GM18907 (cell line): ENCODE measurements around the gene FAM222B.
"Not testable (repeated sequence)": the region's sequence is repeated elsewhere in the genome, so short reads cannot be mapped to it uniquely, and the experiment has no call there.

Source experiments
- ATAC-seq: cut with Tn5 transposase; IDR thresholded peaks from one replicate; pipeline ENCODE4 v1.9.1; 2021; ENCODE audit warnings: mild to moderate bottlenecking, moderate library complexity; ENCODE audit not compliant: unreplicated experiment

FAM222B gene

DNA sequence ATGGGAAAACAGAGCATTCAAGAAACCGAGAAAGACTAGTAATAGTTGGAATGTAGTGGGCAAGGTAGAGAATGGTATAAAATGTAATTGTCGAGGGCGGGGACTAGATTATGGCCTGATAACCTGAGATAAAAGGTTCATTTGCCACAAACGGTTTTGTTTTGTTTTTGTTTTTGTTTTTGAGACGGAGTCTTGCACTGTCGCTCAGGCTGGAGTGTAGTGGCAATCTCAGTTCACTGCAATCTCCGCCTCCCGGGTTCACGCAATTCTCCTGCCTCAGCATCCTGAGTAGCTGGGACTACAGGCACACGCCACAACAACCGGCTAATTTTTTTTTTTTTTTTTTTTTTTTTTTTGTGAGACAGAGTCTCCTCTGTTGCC lies 112.7 kb downstream of the FAM222B start:
- no peak for ATAC-seq

DNA sequence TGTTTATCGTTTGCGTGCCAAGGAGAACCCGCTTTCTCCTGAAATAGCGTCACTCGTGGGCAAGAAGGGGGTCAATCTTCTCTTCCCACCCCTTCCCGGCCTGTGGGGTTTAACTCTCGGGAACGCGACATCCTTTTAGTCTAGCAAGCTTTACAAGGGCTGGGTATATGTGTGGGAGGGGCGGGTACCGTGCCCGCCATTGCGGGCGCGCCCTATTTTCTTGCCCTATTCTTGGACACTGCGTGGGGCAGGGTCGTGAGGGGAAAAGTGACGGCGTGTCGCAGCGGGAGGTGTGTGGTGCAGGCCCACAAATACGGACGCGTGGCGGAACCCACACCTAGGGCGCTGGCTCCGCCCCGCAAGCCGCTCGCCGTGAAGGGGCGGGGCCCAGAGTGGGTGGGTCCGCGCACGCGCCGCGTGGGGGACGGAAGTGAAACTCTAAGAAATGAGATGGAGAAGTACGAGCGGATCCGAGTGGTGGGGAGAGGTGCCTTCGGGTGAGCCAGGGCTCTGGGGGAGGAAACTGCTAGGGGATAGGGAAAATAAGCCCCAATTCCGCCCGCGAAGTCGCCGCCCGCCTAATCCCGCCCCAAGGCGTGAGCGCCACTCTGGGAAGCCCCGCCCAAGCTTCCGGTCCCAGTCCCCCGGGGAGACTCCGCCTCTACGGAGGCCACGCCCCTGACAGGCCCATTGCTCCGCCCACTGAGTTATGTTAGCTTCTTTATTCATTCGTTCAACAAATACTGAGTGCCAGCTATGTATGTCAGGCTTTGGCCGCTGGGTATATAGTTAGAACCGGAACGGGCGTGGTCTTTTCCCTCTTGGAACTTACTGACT lies 114.0 kb downstream of the FAM222B start, which contains the start of gene NEK8:
TSS of gene NEK8 (plus strand) at position 425 of the 837 bp plus-strand sequence. CDS start at position 451, 26 bp downstream.
- peak; percentile 39 for ATAC-seq

DNA sequence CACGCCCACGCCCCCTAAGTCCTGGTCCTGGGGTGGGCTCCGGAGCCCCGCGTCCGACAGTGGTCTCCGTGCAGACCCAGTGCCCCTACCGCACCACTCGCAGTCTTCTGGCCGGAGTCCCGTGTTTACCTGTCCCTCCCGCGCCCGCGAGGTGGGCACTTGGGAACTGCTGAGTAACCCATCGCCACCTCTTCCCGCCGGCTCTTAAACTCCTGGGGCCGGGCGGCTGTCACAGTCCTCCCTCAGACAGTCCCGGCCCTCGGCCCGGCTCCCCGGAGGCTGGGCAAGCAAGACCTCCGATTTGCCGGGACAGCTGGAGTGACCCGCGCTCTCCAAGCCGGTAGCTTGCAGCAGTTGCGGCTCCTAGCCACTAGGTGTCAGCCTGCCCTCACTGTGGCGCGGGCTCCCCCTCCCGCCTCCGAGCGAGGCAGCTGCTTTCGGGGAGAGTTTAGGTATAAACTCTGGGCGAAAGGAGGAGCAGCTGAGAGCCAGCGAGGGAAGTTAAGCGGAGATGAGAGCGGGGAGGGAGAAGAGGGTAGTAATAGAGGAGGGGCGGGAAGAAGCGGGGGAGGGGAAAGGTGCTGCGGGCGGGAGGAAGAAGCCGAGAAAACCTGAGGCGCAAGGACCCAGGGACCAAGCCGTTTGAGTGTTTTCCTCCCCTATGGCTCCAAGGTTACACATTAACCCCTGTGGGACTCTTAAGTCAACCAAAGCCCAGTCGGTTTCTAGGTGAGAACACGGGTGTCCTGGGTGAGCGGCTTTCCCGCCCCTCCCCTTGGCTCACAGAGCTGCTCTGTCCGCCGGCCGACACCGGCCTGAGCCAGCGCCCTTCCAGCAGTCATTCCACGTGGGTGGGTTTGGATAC lies 115.7 kb downstream of the FAM222B start:
- ATAC-seq = peak; percentile 46

DNA sequence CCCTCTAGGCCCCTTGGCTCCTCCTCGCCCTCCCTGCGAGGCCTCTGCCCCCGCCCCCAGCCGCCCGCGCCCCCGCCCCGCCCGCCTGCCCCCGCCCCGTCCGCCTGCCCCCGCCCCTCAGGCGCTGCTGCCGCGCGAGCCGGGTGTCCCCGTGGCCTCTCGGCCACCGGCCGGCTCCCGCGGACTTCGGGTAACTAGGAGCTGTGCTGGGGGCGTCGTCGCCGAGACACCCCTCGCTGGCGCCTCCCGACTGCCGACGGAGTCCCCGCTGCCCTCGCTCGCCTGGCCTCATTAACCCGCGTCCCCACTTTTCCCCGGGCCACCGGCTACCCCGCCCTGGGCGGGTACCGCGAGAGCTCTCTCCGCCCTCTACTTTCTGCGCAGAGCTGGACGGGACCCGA lies 116.4 kb downstream of the FAM222B start, which contains the start of gene TLCD1:
TSS of gene TLCD1 (minus strand) at position 8 of the 401 bp plus-strand sequence. CDS start 136 bp downstream, outside the sequence.
- peak; percentile 6 for ATAC-seq

DNA sequence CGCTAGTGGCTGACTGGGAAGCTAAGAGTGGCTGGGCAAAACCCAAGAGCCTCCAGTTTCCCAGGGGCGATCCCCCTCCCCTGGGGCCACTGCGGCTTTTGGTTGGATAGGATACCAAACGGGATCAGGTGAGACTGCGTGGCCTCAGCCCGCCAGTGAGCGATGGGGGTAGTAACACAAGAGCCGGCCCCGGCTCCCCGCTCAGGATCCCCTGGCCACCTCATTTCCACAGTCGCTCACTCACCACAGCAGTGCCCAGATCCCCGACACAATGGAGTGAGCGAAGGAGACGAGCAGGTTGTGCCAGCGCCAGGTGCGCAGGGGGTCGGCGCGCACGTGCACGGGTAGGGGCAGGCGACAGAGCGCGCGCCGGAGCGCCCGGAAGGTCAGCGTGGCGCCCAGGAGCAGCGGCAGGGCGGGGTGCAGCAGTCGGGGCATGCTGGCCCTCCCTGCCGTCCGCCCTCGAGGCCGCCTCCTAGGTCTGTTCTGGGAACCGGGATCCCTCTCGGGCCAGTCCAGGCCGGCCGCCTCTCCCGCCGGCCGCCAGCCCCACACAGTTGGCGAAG lies 116.8 kb downstream of the FAM222B start:
- ATAC-seq = peak; percentile 1

DNA sequence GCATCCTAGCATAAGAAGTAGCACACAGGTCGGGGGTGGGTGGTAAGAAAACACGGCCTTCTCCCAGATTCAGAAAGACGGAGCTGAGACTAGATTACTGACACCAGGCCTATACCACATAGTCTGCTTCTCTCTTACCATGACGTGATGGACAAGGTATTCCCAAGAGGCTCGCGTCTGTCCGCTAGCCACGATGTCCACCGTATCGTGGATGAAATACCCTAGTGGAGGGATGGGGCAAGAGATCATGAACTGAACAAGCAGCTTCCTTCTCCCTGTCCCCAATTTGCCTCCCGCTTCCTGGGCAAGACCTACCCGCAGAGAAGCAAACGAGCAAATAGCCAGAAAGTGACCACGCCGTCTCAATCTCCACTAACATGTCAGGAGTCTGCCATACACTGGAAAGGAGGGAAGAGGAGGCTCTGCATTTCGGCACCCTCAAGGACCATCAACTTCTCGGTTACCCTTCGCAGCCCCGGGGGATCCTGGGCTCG lies 117.4 kb downstream of the FAM222B start:
- no peak for ATAC-seq

DNA sequence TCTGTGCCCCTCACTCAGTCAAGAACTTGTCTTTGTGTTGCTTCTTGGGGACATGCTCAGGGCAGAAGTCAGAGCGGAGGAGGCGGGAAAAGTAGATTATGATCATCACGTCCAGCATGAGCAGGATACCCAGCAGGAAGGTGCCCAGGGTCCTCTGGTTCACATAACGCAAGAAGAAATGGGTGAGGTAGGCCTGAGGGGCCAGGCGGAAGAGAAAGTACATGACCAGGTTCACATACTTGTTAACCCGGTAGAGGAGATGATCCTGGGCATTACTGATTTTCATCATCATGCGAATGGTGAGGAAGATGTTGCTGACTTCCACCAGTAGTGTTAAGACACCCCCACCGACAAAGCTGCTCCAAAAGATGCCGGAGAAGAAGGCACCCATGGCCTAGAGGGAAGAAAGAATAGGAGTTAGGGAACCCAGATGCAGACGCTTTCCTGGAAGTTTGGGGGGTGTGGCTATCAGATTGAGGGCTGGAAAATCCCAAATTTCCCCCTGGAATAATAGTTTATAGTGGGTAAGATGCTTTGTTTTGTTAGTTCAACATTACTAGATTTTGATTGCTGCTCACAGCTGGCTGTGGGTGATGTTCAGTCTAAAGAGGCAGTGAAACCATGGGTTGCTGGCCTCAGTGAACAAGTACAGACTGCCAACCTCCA lies 118.0 kb downstream of the FAM222B start:
- no peak for ATAC-seq

DNA sequence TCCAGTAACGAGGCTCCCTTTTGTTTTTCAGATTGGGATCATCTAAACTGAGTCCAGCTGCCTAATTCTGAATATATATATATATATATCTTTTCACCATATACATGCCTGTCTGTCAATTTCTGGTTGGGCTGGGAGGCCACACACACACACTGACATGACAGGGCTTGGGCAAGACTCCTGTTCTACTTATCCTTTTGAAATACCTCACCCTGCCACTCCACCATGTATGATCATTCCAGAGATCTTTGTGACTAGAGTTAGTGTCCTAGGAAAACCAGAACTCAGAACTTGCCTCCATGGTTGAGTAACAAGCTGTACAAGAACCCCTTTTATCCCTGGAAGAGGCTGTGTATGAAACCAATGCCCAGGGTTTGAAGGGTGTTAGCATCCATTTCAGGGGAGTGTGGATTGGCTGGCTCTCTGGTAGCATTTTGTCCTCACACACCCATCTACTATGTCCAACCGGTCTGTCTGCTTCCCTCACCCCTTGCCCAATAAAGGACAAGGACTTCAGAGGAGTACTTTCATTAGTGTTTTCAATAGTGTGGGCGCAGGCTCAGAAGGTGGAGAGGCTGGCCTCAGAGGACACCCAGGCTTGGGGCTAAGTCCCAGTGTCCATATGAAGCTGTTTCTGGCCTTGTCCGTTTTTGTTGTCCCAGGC lies 118.6 kb downstream of the FAM222B start:
- ATAC-seq = not testable (repeated sequence)

DNA sequence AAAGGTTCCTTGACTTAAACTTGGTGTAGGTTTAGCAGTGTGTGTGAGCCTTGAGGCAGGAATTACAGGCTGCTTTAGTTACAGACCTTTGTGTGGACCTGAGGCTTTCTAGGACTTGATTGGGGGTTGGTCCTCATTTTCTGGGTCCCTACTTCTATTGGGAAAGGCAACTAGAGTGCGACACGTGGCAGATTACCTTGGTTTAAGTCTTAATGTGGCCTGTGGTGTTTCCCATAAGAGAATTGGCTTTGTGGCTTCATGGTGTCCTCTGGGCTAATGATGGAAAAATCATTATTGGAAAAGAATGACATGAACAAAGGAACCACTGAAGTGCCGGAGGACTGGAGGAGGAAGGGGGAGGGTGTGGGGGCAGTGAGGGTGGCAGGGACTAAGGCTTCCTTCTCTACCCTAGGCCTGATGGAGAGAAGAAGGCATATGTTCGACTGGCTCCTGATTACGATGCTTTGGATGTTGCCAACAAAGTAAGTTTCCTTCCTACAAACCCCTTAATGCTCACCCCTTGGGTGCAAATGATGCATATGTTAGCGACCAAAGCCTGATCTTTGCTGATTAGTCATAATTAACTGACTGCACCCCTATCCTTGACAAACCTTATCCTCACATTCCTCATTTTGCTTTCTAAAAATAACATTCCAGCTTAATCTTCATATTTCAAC lies 119.3 kb downstream of the FAM222B start:
- ATAC-seq = no peak

DNA sequence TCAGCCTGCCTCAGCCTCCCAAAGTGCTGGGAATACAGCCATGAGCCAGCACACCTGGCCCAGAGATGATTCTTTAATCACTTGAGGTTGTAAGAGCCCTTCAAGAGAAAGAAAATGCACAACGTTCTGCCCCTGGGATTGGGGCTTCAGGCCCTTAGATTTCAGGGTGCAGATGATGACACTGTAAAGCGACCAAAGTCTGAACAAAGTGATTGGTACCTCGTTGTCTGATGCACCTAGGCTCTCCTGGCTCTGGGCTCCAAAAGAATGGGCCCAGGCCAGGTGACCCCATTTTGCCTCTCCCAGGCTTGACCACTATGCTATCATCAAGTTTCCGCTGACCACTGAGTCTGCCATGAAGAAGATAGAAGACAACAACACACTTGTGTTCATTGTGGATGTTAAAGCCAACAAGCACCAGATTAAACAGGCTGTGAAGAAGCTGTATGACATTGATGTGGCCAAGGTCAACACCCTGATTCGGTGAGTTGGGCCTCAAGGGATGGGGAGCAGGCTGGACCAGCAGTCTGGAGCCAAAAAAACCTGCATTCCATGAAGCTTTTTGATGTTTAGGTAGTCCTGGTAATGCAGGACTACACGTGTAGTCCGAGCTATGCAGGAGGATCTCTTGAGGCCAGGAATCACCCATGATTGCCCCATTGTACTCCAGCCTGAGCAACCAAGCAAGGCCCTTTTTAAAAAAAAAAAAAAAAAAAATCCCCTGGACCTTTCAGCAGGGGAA lies 120.0 kb downstream of the FAM222B start:
- ATAC-seq = no peak

DNA sequence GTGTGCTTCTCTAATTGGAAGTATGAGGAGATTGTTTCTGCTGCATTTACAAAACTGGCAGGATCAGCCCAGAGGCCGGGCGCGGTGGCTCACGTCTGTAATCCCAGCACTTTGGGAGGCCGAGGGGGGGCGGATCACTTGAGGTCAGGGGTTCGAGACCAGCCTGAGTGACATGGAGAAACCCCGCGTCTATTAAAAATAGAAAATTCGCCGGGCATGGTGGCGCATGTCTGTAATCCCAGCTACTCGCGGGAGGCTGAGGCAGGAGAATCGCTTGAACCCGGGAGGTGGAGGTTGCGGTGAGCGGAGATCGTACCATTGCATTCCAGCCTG lies 121.6 kb downstream of the FAM222B start:
- not testable (repeated sequence) for ATAC-seq

DNA sequence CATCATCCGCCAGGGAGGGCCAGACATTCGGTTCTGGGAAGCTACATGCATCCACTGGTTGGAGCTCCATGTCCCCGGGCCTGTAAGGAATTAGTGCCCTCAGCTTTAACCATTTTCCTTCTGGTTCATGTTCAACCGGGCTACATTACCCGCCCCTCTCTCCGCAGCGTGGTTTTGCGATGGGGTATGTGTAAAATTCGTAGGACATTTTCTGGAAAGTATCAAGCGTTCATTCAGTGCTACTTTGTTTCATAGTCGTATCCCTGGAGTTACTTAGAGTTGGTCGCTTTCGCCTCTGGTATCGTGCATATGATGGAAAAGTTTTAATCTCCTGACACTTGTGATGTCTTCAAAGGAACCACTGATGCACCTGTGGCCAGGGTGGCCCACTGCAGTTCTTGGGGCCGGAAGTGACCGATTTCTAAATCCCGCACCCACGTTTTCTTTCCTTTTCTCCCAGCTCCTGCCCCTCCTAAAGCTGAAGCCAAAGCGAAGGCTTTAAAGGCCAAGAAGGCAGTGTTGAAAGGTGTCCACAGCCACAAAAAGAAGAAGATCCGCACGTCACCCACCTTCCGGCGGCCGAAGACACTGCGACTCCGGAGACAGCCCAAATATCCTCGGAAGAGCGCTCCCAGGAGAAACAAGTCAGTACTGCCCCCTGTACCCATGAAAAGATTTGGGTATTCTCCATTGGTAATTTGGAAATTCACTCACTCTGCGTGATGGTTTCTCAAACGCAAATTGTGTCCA lies 122.2 kb downstream of the FAM222B start:
- ATAC-seq = no peak

DNA sequence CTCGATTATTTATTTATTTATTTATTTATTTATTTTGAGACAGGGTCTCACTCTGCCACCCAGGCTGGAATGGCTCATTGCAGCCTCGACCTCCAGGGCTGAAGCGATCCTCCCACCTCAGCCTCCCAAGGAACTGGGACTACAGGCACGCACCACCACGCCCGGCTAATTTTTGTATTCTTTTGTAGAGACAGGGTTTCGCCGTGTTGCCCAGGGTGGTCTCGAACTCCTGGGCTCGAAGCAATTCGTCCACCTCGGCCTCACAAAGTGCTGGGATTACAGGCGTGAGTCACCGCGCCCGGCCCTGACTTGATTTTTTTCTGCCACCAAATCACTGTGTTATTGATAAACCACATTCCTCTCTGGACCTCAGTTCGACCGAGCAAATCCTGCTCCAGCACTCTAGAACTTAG lies 123.6 kb downstream of the FAM222B start:
- no peak for ATAC-seq

DNA sequence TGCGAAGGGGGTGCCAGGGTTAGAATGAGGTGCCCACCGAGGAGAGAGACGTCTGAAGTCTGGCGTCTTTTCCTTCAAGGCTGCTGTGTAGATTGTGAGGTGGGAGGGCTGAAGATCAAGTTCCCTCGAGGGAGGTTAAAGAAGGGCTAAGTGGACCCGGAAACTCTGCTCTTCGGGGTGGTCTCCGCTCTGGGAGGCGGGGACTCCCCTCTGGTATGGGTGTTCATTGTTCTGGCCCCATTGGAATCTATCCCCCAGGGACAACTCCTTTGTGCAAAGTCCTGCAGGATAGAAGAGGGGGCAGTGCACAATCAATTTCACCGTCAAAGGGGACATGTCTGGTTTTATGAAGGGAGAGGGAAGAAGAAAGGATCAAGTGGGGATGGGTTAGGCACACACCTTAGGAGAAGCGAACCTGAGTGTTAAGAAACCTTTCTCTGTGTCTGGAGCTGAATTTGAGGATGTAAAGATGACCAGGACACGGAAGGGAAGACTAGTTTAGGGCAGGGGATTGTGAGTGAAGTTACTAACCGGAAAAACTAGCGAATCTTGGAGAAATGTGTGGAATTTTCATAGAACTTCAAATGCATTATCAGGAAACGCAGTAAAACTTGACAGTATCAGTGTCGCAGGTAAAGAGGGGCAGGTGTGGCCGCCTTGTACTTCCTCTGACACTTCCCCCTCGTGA lies 124.1 kb downstream of the FAM222B start:
- ATAC-seq = no peak

DNA sequence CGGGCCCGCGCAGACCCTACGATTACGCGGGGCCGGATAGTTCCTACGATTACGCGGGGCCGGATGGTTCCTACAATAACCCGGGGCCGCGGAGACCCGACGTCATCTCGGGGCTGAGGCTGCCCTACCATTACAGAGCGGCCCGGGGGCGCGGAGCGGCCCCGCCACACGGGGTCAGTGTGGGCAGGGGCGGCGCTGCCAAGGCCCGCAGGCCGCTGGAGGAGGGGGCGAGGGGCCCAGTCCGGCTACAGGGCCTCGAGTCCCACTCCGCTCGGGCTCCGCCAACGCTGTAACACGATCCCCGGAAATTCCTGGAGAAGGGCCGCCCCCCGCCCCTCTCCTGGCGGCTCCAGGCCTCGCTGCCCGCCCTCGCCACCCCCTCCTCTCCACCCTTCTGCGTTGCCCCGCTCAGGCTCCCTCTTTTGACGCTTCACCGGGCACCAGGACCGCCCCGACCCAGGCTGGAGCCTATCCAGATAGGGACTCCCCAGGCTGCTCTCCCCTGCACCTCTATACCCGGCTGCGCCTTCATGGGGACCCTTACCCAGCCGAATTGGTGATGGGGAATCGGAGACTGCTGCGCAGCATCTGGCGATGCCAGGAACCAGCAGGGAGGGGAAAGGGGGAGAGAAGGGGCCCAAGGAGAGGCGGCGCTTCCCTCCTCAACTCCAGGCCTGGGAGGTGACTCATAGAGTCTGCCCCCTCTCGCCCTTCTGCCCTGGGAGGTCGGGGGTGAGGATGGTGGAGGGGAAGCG lies 124.8 kb downstream of the FAM222B start, which contains the start of gene RAB34:
TSS of gene RAB34 (minus strand) at position 291 of the 755 bp plus-strand sequence. CDS start 602 bp downstream, outside the sequence.
- no peak for ATAC-seq

DNA sequence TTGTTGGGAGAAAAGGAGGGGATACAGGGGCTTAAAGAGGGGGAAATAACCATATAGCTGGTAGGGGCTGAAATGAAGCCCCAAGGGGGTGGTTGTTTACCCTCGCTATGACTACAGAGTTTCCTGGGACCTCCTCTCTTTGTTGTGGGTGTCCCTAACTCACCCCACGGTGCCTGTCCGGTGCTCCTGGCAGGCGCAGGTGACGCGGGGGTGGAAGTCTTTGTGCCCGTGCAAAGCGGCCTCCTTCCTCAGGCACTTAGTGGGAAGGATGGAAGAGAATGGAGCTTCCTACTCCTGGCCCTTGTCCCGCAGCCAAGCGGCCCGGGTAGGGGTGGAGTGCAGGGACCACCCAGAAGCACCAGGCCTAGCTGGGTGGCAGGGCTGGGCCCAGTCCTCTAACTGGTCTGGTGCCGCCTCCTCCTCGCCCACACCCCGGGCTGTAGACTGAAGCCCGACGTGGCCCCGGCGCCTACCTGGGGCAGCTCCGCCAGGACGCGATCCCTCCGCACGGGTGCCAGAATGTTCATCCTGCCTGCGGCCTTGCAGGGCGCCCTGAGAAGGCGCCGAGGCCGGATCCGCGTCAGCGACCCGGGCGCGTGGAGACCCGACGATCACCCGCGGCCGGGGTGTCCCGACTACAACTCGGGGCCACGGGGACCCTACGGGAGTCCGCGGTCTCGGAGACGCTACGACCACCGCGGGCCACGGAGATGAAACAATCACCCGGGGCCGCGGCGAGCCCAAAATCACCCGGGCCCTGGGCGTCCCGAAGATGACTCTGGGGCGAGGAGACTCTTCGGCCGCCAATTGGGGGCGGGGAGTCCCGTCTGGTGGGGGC lies 125.6 kb downstream of the FAM222B start:
- no peak for ATAC-seq
